Motor neuron (in vitro differentiated cells): ENCODE data around the gene MYO1G. TPM values are rescaled to one million over a fixed set of nuclear protein-coding genes. Genes with fewer than 3 reads are reported as not detected.

Experiments used
- ATAC-seq, 8 experiments: fragments of 200-7000 bp; cut with Tn5 transposase; replicated peaks in 6 of 8; 2 replicates each; pipeline ENCODE4 v1.8.0; 2021; ENCODE audit warnings: mild to moderate bottlenecking in 8 of 8, moderate library complexity in 8 of 8
- H3K27ac ChIP-seq, 2 donors: fragments of 250-450 bp; sonication (Bioruptor Pico); 2 replicates each; pipeline ENCODE4 v1.9.0; 2021; ENCODE audit warnings: antibody characterized with exemption in 2 of 2, mild to moderate bottlenecking in 2 of 2, moderate library complexity in 1 of 2
- H3K4me1 ChIP-seq, 2 donors: fragments of 250-450 bp; sonication (Bioruptor Pico); replicated peaks in 1 of 2; 2 replicates each; pipeline ENCODE4 v1.6.1; 2021; ENCODE audit warnings: antibody characterized with exemption in 2 of 2, mild to moderate bottlenecking in 2 of 2, moderate library complexity in 1 of 2
- H3K4me3 ChIP-seq, 5 donors: fragments of 250-450 bp; sonication (Bioruptor Pico); 2 replicates each; pipeline ENCODE4 v1.9.0; 2021; ENCODE audit warnings: antibody characterized with exemption in 5 of 5, mild to moderate bottlenecking in 5 of 5, moderate library complexity in 4 of 5
- WGBS, 10 experiments: fragments of 450-650 bp; shearing (Covaris generic); methylation state at CpG; one replicate each; pipeline ENCODE4 v1.0.0; 2022; 5-methylcytosine and 5-hydroxymethylcytosine counted together
- in situ Hi-C, 9 experiments: fragments of 400-800 bp; cut with MboI; loops; one replicate each; pipeline ENCODE4 v1.15.0; 2021; ENCODE audit warnings: low sequenced_read_pairs in 9 of 9, low pct_unique_long_range_greater_than_20kb in 2 of 9; ENCODE audit not compliant: unreplicated experiment in 9 of 9
- total RNA-seq, 8 experiments: library from RNA; unstranded; fragments of 300-600 nt; gene quantifications; 2 replicates each; pipeline versions ENCODE4 v1.2.3 to v1.2.4, GENCODE V29; 2022

MYO1G gene
- total RNA-seq, 8 experiments from 2014 or later = 0.11 to 1.4 (median 0.46) TPM

DNA sequence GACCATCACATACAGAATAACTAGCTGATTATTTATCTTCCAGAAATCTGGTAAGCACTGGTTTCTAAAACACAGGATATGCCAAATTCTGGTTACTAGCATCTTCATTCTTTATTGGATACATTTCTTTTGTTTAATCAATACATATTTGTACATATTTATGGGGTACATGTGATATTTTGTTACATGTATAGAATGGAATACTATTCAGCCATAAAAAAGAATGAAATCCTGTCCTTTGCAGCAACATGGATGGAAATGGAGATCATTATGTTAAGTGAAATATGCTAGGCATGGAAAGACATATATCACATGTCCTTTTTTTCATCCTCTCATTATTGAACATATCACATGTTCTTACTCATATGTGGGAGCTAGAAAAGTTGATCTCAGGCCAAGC, 60.8 kb downstream of the MYO1G start:
- in situ Hi-C loops = loop anchor here in 1 of 9 experiments (10.0 kb wide), 1 partner anchor 63 kb away; no protein-coding TSS in a partner anchor
- ATAC-seq = no peak
- Histone ChIP-seq H3K4me3 (no peak overlapping the region), H3K4me1 (no peaks in the 10 kb centered on the region), H3K27ac (no peak overlapping the region)

DNA sequence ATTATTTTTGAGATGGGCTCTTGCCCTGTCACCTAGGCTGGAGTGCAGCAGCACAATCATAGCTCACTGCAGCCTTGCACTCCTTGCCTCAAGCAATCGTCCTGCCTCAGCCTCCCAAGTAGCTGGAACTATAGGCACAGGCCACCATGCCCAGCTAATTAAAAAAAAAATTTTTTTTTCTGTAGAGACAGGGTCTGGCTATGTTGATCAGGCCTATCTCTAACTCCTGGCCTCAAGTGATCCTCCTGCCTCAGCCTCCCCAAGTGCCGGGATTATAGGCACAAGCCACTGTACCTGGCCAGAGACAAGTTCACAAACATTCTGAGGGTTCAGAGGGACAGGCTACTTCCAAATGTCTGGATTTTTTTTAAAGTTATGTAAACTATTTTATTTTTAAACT, 61.4 kb downstream of the MYO1G start:
- H3K4me3 ChIP-seq = no peak overlapping the region
- in situ Hi-C loops = loop anchor here in 1 of 9 experiments (10.0 kb wide), 1 partner anchor 63 kb away; no protein-coding TSS in a partner anchor
- H3K4me1 ChIP-seq = no peaks in the 10 kb centered on the region
- ATAC-seq = no peak
- no peak overlapping the region for H3K27ac ChIP-seq
- WGBS, 10 experiments = 40 to 100% (median 90%) methylated on average over 1 to 2 of the region's 2 CpGs; no CpG with 5 or more reads in 5 of the 10 experiments

DNA sequence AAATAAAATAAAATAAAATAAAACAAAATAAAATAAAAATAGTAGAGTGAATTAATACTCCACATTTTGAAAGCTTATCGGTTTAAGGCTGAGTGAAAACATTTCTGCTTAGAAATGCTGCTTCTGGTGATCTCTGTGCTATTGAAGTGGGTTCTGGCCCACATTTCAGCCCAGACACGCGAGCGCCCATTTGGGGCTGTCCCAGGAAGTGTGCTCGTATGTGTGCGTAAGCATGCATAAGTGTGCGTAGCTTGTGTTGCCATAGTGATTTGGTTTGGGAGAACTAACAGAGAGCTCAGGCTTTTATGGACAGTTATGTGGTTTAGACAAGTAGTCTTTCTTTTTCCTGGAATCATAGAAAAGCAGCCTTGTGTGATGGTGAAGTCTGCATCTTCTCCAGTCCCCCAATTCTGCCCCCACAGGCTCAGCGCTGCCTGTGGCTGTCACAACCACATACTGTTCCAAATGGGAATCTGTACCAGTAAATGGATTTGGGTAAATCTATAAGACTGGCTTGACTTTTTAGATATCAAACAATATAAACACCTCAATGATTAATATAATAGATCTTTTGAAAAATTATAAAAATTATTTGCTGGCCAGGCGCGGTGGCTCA, 63.7 kb downstream of the MYO1G start:
- Histone ChIP-seq H3K4me3 (no peak overlapping the region), H3K27ac (no peak overlapping the region), H3K4me1 (no peaks in the 10 kb centered on the region)
- in situ Hi-C loops = loop anchor here in 1 of 9 experiments (10.0 kb wide), 1 partner anchor 60 kb away; no protein-coding TSS in a partner anchor
- WGBS, 10 experiments = 69 to 100% (median 75%) methylated on average over 1 to 10 of the region's 10 CpGs; no CpG with 5 or more reads in 1 of the 10 experiments
- peak in 2 of 8 experiments; percentile 46 to 68 for ATAC-seq

DNA sequence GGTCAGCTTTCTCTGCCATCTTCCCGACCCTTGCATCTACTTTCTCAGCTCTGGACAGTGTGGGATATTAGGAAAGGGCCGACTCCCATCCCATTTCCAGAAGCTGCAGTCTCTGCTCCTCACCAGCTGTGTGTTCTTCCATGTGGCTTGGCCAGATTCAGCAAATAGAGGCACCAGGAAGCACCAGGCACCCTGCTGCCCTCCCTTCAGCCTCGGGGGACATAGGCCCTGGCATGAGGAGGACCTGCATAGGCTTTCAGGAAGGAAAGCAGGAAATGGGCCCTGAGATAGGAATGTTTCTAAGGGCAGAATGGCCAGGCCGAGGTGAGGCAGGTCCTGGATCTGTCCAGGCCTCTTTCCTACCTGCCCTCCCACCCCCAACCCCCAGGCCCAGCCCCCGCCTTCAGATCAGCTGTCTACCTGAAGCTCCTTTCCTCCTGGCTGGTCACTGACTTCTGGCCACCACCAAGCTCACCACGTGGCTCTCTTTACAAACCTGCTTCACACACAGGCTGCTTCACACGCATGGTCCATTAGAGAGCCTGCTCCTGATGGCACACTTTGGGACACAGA, 66.0 kb downstream of the MYO1G start:
- no peak overlapping the region for H3K4me3 ChIP-seq
- in situ Hi-C loops = loop anchor here in 1 of 9 experiments (10.0 kb wide), 1 partner anchor 58 kb away; no protein-coding TSS in a partner anchor
- ATAC-seq = peak; percentile 31 to 95 (median 57)
- WGBS, 10 experiments = 47 to 80% (median 71%) methylated on average over 1 to 3 of the region's 7 CpGs; no CpG with 5 or more reads in 6 of the 10 experiments
- no peaks in the 10 kb centered on the region for H3K4me1 ChIP-seq
- no peak overlapping the region for H3K27ac ChIP-seq

Other genes starting within 250 kb of the MYO1G start
- gene ZMIZ2, start 230.2 kb downstream of the MYO1G start, total RNA-seq = 10 to 100 TPM; 11.6 to 69.4 (median 22.0) TPM
- 1,000 to 10,000 TPM in 6 of 8 experiments, 100 to 1,000 TPM in 2; 998 to 3,221 (median 1,696) TPM for gene PPIA, start 182.3 kb downstream of the MYO1G start, total RNA-seq
- gene H2AZ2, start 130.9 kb downstream of the MYO1G start, total RNA-seq = 100 to 1,000 TPM in 7 of 8 experiments, 10 to 100 TPM in 1; 58.6 to 270 (median 130) TPM
- gene PURB, start 93.5 kb downstream of the MYO1G start, total RNA-seq = 10 to 100 TPM in 7 of 8 experiments, 1 to 10 TPM in 1; 9.0 to 41.3 (median 13.7) TPM
- gene CCM2, start 21.2 kb upstream of the MYO1G start, total RNA-seq = 10 to 100 TPM; 20.7 to 40.2 (median 27.3) TPM
- 10 to 100 TPM in 5 of 8 experiments, 1 to 10 TPM in 3; 2.9 to 19.8 (median 11.6) TPM for gene NACAD, start 110.0 kb upstream of the MYO1G start, total RNA-seq
- 100 to 1,000 TPM in 1 of 8 experiments, 10 to 100 TPM in 7; 27.4 to 104 (median 44.1) TPM for gene TBRG4, start 132.7 kb upstream of the MYO1G start, total RNA-seq
- under 1 TPM in 3 of 8 experiments, not detected in 5; 0.13 to 0.71 (median 0.31) TPM for gene RAMP3, start 178.8 kb upstream of the MYO1G start, total RNA-seq